ENCODE measurements around the gene SLC6A7.

GRCh38 chr5:150146235-150146634 is 43.6 kb upstream of the SLC6A7 start:
- TF ChIP-seq CTCF (IDR thresholded peaks at IDR 0.05) (no peak), POLR2AphosphoS5 (IDR thresholded peaks at IDR 0.05) (no peak), EP300 (IDR thresholded peaks at IDR 0.05) (no peak)

Measured in upper lobe of left lung (tissue), 4 donors.